MCF 10A (cell line): ENCODE results near the gene HAUS8. TPM values are rescaled to one million over a fixed set of nuclear protein-coding genes. Genes with fewer than 3 reads are reported as not detected.

Experiments used
- BruUV-seq: library from RNA; stranded (reverse); fragments of 400-500 nt; replicated peaks from 2 replicates; lab custom pipeline; 2021; lab: Mats Ljungman, UMichigan
- CTCF ChIA-PET: fragments of 300-600 bp; sonication (Branson Sonifier 250); formaldehyde crosslinking; extraction: SDS; loops from one replicate; lab custom pipeline; 2021; ENCODE audit warnings: antibody characterized with exemption, inconsistent platforms; lab: Yijun Ruan, JAX
- POLR2A ChIA-PET: fragments of 300-600, 350-650 bp; sonication (Branson Sonifier 250); formaldehyde crosslinking; extraction: SDS; loops from one replicate; lab custom pipeline; 2020; ENCODE audit warnings: antibody characterized with exemption, inconsistent platforms; lab: Yijun Ruan, JAX
- DNase-seq: peaks from one replicate; pipeline ENCODE4 v3.0.0-alpha.2; 2018; ENCODE audit not compliant: unreplicated experiment
- H3K27ac Mint-ChIP-seq: one replicate; pipeline ENCODE4 v1.8.0; 2022; ENCODE audit warnings: mild to moderate bottlenecking, low read depth, mixed read lengths; ENCODE audit not compliant: unreplicated experiment
- H3K27me3 Mint-ChIP-seq: one replicate; pipeline ENCODE4 v1.8.0; 2022; ENCODE audit warnings: mixed read lengths; ENCODE audit not compliant: insufficient read depth, unreplicated experiment
- H3K36me3 Mint-ChIP-seq: one replicate; pipeline ENCODE4 v1.8.0; 2022; ENCODE audit warnings: mild to moderate bottlenecking, moderate library complexity, mixed read lengths; ENCODE audit not compliant: insufficient read depth, unreplicated experiment
- H3K4me1 Mint-ChIP-seq: one replicate; pipeline ENCODE4 v1.8.0; 2022; ENCODE audit warnings: mixed read lengths; ENCODE audit not compliant: insufficient read depth, unreplicated experiment
- H3K4me3 Mint-ChIP-seq: one replicate; pipeline ENCODE4 v1.8.0; 2022; ENCODE audit warnings: mild to moderate bottlenecking, moderate library complexity, mixed read lengths; ENCODE audit not compliant: unreplicated experiment
- H3K9me3 Mint-ChIP-seq: one replicate; pipeline ENCODE4 v1.8.0; 2022; ENCODE audit warnings: mixed read lengths; ENCODE audit not compliant: unreplicated experiment
- intact Hi-C: fragments of 100-400 bp; cut with micrococcal nuclease; formaldehyde crosslinking; loops from 2 replicates; pipeline ENCODE4 v1.14.1; 2022
- total RNA-seq: library from RNA; stranded (reverse); gene quantifications from 2 replicates; pipeline ENCODE4 v1.2.3, GENCODE V29; 2022
- TF ChIP-seq, protein P1 (sequence below): fragments of 200-600 bp; IDR thresholded peaks from one replicate; pipeline ENCODE4 v1.8.0; 2022; ENCODE audit warnings: antibody characterized with exemption, mild to moderate bottlenecking; ENCODE audit not compliant: unreplicated experiment

Gene HAUS8
- total RNA-seq, 1 experiment from 2014 or later, result 8.4 TPM

DNA sequence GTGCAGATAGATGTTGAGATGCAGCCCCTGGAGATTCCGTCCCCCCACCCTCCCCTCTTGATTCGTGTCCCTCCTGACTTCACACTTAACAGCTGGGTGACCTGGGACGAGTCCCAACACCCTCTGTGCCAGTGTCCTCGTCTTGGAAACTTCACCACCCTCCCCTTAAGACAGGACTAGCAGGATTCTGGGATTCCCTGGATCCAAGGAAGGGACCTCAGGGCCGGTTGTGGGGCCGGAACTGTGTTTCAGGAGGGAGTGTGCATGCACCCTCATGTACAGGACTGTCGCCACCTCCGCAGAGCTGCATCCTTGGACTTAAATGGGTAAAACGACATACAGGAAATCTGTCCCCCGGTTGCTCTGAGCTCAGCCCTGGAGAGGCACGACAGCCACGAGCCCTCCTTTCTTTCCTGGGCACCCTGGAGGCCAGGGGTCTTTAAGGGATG is 1.3 kb upstream of the HAUS8 start:
- peak overlapping the region; percentile 88 for H3K27ac Mint-ChIP-seq
- BruUV-seq, result no TSS peak
- no peaks in the 10 kb centered on the region for H3K9me3 Mint-ChIP-seq
- TF ChIP-seq, protein P1, sequence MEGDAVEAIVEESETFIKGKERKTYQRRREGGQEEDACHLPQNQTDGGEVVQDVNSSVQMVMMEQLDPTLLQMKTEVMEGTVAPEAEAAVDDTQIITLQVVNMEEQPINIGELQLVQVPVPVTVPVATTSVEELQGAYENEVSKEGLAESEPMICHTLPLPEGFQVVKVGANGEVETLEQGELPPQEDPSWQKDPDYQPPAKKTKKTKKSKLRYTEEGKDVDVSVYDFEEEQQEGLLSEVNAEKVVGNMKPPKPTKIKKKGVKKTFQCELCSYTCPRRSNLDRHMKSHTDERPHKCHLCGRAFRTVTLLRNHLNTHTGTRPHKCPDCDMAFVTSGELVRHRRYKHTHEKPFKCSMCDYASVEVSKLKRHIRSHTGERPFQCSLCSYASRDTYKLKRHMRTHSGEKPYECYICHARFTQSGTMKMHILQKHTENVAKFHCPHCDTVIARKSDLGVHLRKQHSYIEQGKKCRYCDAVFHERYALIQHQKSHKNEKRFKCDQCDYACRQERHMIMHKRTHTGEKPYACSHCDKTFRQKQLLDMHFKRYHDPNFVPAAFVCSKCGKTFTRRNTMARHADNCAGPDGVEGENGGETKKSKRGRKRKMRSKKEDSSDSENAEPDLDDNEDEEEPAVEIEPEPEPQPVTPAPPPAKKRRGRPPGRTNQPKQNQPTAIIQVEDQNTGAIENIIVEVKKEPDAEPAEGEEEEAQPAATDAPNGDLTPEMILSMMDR, result no peak
- no peaks in the 10 kb centered on the region for H3K27me3 Mint-ChIP-seq
- peaks cover 41% of the 10 kb centered on the region for H3K4me1 Mint-ChIP-seq
- peak; percentile 18 for DNase-seq
- H3K36me3 Mint-ChIP-seq, result no peaks in the 10 kb centered on the region
- POLR2A ChIA-PET, result interaction anchor here (0.5 to 3.8 kb wide), 18 partner anchors 12 to 358 kb away, joined by 3 to 15 read pairs (median 3); partner anchors contain the start of genes BABAM1, DDA1, MRPL34 and OCEL1
- CTCF ChIA-PET, result interaction anchor here (0.5 to 1.5 kb wide), 6 partner anchors 10 to 281 kb away, joined by 3 read pairs; no protein-coding TSS in a partner anchor
- intact Hi-C loops, result loop anchor here (10.0 kb wide), 1 partner anchor 148 kb away; the partner anchor contains the start of gene OCEL1
- H3K4me3 Mint-ChIP-seq, result peak overlapping the region; percentile 95

DNA sequence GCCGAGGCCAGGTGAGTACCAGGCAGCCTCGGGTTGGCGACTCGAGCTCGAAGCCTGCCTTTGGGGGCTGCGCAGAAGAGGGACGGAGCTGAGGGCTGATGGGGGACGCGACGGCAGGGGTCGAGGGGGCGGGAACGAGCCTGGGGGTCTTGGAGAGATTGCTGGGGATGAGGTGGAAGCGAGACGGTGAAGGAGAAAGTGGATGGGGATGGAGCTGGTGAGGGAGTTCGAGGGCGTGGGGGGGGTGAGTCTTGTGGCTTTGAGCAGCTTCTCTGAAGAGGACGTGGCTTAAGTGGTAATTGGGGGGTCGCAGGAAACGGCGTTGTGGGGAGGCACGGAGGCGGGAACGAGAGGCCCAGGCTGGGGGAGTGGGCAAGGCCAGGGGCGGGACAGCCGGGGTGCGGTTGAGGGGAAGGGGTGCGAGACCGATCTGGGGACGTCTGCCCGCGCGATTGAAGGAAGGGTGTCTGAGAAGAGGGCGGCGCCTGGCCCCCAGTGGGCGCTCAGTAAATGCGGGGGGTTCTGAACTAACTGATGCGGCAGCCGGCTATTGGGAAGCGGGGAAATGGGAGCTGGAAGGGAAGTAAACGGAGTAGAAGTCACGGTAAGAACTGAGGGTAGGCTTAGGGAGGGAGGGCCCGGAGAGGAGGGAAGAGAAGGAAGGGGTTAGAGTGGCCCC is 751 bp upstream of the HAUS8 start:
- ChIA-PET POLR2A (interaction anchor here (0.6 to 3.8 kb wide), 17 partner anchors 13 to 517 kb away, joined by 3 to 15 read pairs (median 3); partner anchors contain the start of genes BABAM1, DDA1, MRPL34 and OCEL1), CTCF (interaction anchor here (0.5 to 1.5 kb wide), 7 partner anchors 9 to 282 kb away, joined by 3 to 4 read pairs (median 3); no protein-coding TSS in a partner anchor)
- peak overlapping the region; percentile 88 for H3K27ac Mint-ChIP-seq
- no peaks in the 10 kb centered on the region for H3K27me3 Mint-ChIP-seq
- DNase-seq, result peak; percentile 29
- no peaks in the 10 kb centered on the region for H3K36me3 Mint-ChIP-seq
- BruUV-seq, result no TSS peak
- TF ChIP-seq, protein P1, result no peak
- H3K4me1 Mint-ChIP-seq, result peaks cover 41% of the 10 kb centered on the region
- H3K9me3 Mint-ChIP-seq, result no peaks in the 10 kb centered on the region
- intact Hi-C loops, result loop anchor here (10.0 kb wide), 1 partner anchor 149 kb away; the partner anchor contains the start of gene OCEL1
- peak overlapping the region; percentile 95 for H3K4me3 Mint-ChIP-seq

DNA sequence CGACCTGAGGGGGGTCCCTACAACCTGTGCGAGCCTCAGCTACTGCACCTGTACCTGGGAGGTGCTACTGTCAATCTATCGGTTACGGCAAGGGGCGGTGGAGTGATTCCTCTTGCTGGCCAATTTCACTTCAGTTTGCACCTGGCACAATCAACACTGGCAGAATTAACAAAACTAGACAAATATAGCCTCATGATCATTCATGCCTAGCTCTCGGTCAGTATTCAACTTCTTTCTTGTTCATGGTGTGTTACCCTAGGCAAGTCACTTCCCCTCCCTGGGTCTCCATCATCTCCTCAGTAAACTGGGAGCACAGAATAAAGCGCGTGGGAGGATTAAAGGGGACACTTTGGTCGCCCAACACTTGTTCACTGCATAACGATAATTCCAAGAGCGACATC is 618 bp downstream of the HAUS8 start:
- H3K4me3 Mint-ChIP-seq, result peak overlapping the region; percentile 95

More for the DNA sequence above, 618 bp downstream of the HAUS8 start:
- no peak for DNase-seq
- ChIA-PET CTCF (interaction anchor here (0.5 to 0.7 kb wide), 3 partner anchors 161 to 303 kb away, joined by 3 to 4 read pairs (median 4); no protein-coding TSS in a partner anchor), POLR2A (interaction anchor here (0.6 to 3.8 kb wide), 9 partner anchors 11 to 462 kb away, joined by 3 to 12 read pairs (median 4); partner anchors contain the start of genes BABAM1, OCEL1 and USE1)
- Mint-ChIP-seq H3K9me3 (no peaks in the 10 kb centered on the region), H3K4me1 (peaks cover 32% of the 10 kb centered on the region), H3K36me3 (no peaks in the 10 kb centered on the region), H3K27ac (peak overlapping the region; percentile 88), H3K27me3 (no peaks in the 10 kb centered on the region)
- no TSS peak for BruUV-seq
- intact Hi-C loops, result loop anchor here (10.0 kb wide), 1 partner anchor 150 kb away; the partner anchor contains the start of gene OCEL1
- TF ChIP-seq, protein P1, result no peak
